Muscle layer of colon (tissue), 2 donors: ENCODE measurements around the gene ATOX1.
A peak's percentile ranks its signal among the peaks of the same experiment; 100 is the strongest.
"Not testable (repeated sequence)": the region's sequence is repeated elsewhere in the genome, so short reads cannot be mapped to it uniquely, and the experiment has no call there.

Experiments used
- H3K27ac ChIP-seq: one replicate; pipeline ENCODE4 v1.7.0; 2013; ENCODE audit warnings: low read depth, mild to moderate bottlenecking, low read length, moderate library complexity
- H3K27me3 ChIP-seq, 2 donors: one replicate each; pipeline ENCODE4 v1.7.0; 2013; ENCODE audit warnings: low read length in 2 of 2, mild to moderate bottlenecking in 2 of 2; ENCODE audit not compliant: insufficient read depth in 2 of 2, control insufficient read depth in 1 of 2
- H3K36me3 ChIP-seq: one replicate; pipeline ENCODE4 v1.7.0; 2013; ENCODE audit warnings: mild to moderate bottlenecking, low read length; ENCODE audit not compliant: insufficient read depth
- H3K4me1 ChIP-seq: one replicate; pipeline ENCODE4 v1.7.0; 2013; ENCODE audit warnings: mild to moderate bottlenecking, low read length; ENCODE audit not compliant: insufficient read depth
- H3K4me3 ChIP-seq, 2 donors: one replicate each; pipeline ENCODE4 v1.7.0; 2013; ENCODE audit warnings: low read length in 2 of 2, low read depth in 1 of 2, mild to moderate bottlenecking in 1 of 2, moderate library complexity in 1 of 2
- H3K9ac ChIP-seq: one replicate; pipeline ENCODE4 v1.7.0; 2013; ENCODE audit warnings: low read length
- H3K9me3 ChIP-seq: one replicate; pipeline ENCODE4 v1.7.0; 2013; ENCODE audit warnings: mild to moderate bottlenecking, low read length
- donor health status: abdominal sarcoma.
- donor health status: Adenocarcinoma of cecum.

Gene ATOX1

DNA sequence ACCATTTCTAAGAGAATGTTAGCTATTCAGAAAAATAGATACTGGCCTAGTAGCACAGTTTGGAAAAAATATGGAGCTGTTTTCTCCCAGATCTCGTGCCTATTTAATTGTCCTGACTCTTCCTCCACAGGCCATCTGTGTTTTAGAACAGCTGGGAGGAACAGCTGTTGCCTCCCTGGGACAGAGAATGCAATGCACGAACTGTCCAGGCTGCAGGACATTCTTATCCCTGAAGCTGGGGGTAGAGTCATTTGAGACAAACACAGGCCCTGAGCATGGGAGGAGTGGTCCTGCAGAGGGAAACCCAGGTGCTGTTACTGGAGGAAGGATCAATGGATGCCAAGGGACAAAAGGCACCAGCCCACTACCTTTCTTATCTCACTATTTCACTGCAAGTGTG lies 50.9 kb downstream of the ATOX1 start:
- Histone ChIP-seq H3K9me3 (no peaks in the 10 kb centered on the region), H3K36me3 (no peaks in the 10 kb centered on the region), H3K4me1 (no peaks in the 10 kb centered on the region), H3K27ac (no peak overlapping the region), H3K4me3 (no peak overlapping the region), H3K27me3 (no peaks in the 10 kb centered on the region), H3K9ac (no peak overlapping the region)

GRCh38 chr5:151706906-151707305 lies 51.5 kb downstream of the ATOX1 start:
- H3K4me3 ChIP-seq: no peak overlapping the region
- H3K9me3 ChIP-seq: no peaks in the 10 kb centered on the region
- H3K27me3 ChIP-seq: no peaks in the 10 kb centered on the region
- H3K27ac ChIP-seq: no peak overlapping the region
- no peaks in the 10 kb centered on the region for H3K36me3 ChIP-seq
- H3K4me1 ChIP-seq: no peaks in the 10 kb centered on the region
- H3K9ac ChIP-seq: no peak overlapping the region

- H3K27ac ChIP-seq: no peak overlapping the region
- H3K4me3 ChIP-seq: no peak overlapping the region
- no peaks in the 10 kb centered on the region for H3K9me3 ChIP-seq
- no peak overlapping the region for H3K9ac ChIP-seq
- H3K36me3 ChIP-seq: no peaks in the 10 kb centered on the region
- H3K27me3 ChIP-seq: no peaks in the 10 kb centered on the region
- peaks cover 9% of the 10 kb centered on the region for H3K4me1 ChIP-seq
Measured at GRCh38 chr5:151703780-151704179, 54.7 kb downstream of the ATOX1 start.

- Histone ChIP-seq H3K27ac (no peak overlapping the region), H3K27me3 (no peaks in the 10 kb centered on the region), H3K9ac (no peak overlapping the region), H3K36me3 (no peaks in the 10 kb centered on the region), H3K9me3 (no peaks in the 10 kb centered on the region), H3K4me1 (peaks cover 11% of the 10 kb centered on the region), H3K4me3 (no peak overlapping the region)
Measured at GRCh38 chr5:151703227-151703626, 55.2 kb downstream of the ATOX1 start.

GRCh38 chr5:151700820-151701219 lies 57.6 kb downstream of the ATOX1 start:
- H3K36me3 ChIP-seq: no peaks in the 10 kb centered on the region
- H3K4me1 ChIP-seq: peaks cover 18% of the 10 kb centered on the region
- no peak overlapping the region for H3K4me3 ChIP-seq
- H3K9me3 ChIP-seq: no peaks in the 10 kb centered on the region
- H3K27ac ChIP-seq: no peak overlapping the region
- no peak overlapping the region for H3K9ac ChIP-seq
- no peaks in the 10 kb centered on the region for H3K27me3 ChIP-seq

DNA sequence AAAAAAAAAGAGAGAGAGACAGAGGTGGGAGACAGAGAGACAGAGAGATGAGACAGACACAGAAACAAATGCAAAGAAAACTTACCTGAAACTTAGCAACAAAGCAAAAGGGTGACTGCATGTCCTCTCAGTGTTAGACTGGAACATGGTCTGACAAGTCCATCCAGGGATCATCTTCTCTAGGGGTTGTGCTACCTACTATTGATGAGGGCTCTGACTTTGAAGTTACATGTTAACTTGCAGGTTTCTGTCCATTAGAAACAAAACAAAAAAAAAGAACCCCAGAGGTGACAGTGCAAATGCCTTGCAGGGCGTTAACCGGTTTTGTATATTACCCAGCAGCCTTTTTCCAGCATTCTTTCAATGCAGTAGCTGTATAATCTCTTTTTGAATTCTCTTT lies 58.1 kb downstream of the ATOX1 start:
- H3K27ac ChIP-seq: no peak overlapping the region
- H3K9ac ChIP-seq: no peak overlapping the region
- no peaks in the 10 kb centered on the region for H3K27me3 ChIP-seq
- no peak overlapping the region for H3K4me3 ChIP-seq
- no peaks in the 10 kb centered on the region for H3K9me3 ChIP-seq
- H3K36me3 ChIP-seq: no peaks in the 10 kb centered on the region
- peaks cover 18% of the 10 kb centered on the region for H3K4me1 ChIP-seq

GRCh38 chr5:151699071-151699901 lies 59.1 kb downstream of the ATOX1 start:
- Histone ChIP-seq H3K36me3 (no peaks in the 10 kb centered on the region), H3K4me1 (peaks cover 18% of the 10 kb centered on the region), H3K27me3 (no peaks in the 10 kb centered on the region), H3K9ac (peak overlapping the region; percentile 49), H3K9me3 (no peaks in the 10 kb centered on the region), H3K4me3 (no peak overlapping the region), H3K27ac (peak overlapping the region; percentile 63)

- H3K27me3 ChIP-seq, H3K4me3 ChIP-seq, H3K36me3 ChIP-seq, H3K9ac ChIP-seq, H3K9me3 ChIP-seq: not testable (repeated sequence)
- Histone ChIP-seq H3K4me1 (peaks cover 18% of the 10 kb centered on the region), H3K27ac (peak overlapping the region; percentile 32)
Measured at GRCh38 chr5:151698081-151698480, 60.4 kb downstream of the ATOX1 start.

- H3K9me3 ChIP-seq: no peaks in the 10 kb centered on the region
- no peak overlapping the region for H3K4me3 ChIP-seq
- H3K36me3 ChIP-seq: no peaks in the 10 kb centered on the region
- H3K27me3 ChIP-seq: no peaks in the 10 kb centered on the region
- H3K27ac ChIP-seq: peak overlapping the region; percentile 32
- H3K9ac ChIP-seq: no peak overlapping the region
- peaks cover 18% of the 10 kb centered on the region for H3K4me1 ChIP-seq
Measured at GRCh38 chr5:151697452-151697851, 61.0 kb downstream of the ATOX1 start.

- Histone ChIP-seq H3K9ac (no peak overlapping the region), H3K4me1 (peaks cover 18% of the 10 kb centered on the region), H3K27ac (peak overlapping the region; percentile 64), H3K4me3 (peak overlapping the region; percentile 23 to 25), H3K36me3 (no peaks in the 10 kb centered on the region), H3K27me3 (no peaks in the 10 kb centered on the region), H3K9me3 (no peaks in the 10 kb centered on the region)
Measured at GRCh38 chr5:151696470-151697061, 61.9 kb downstream of the ATOX1 start.

GRCh38 chr5:151695464-151695863 lies 63.0 kb downstream of the ATOX1 start:
- Histone ChIP-seq H3K4me1 (peaks cover 18% of the 10 kb centered on the region), H3K36me3 (no peaks in the 10 kb centered on the region), H3K27ac (no peak overlapping the region), H3K4me3 (no peak overlapping the region), H3K9ac (no peak overlapping the region), H3K9me3 (no peaks in the 10 kb centered on the region), H3K27me3 (no peaks in the 10 kb centered on the region)

DNA sequence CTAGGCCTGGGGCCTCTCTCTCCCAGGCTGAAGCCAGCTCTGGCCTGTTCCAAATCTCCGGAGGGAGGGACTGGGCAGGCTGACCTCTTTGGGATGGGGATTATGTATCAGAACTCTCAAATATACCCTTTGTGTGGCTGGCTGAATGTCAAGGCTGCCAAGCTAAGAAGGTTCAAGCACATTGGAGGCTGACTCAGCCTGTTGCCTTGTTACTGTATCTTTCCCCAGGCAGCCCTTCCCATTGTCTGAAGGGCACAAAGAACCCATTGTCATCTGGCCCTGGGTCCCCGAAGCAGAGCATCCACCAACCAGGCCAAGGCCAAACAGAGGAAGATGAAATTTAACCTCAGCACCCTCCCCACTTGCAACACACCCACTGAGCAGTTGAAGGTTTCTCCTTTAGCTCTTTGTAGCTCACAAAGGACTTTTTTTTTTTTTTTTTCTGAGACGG lies 64.4 kb downstream of the ATOX1 start:
- Histone ChIP-seq H3K4me1 (peaks cover 12% of the 10 kb centered on the region), H3K4me3 (no peak overlapping the region), H3K27ac (no peak overlapping the region), H3K9me3 (no peaks in the 10 kb centered on the region), H3K9ac (no peak overlapping the region), H3K36me3 (no peaks in the 10 kb centered on the region), H3K27me3 (no peaks in the 10 kb centered on the region)
